GM06990 (cell line): ENCODE data around the gene KCNB1.

Source experiments
- DNase-seq: peaks from one replicate; pipeline ENCODE4 v3.0.0-alpha.2; 2011; ENCODE audit not compliant: insufficient read length; ENCODE audit errors: extremely low read depth
- H3K27me3 ChIP-seq: replicated peaks from 2 replicates; pipeline ENCODE4 v1.6.0; 2011; ENCODE audit warnings: low read length; ENCODE audit not compliant: control insufficient read depth, insufficient read depth
- H3K36me3 ChIP-seq: 2 replicates; pipeline ENCODE4 v1.5.1; 2011; ENCODE audit warnings: low read length; ENCODE audit not compliant: control insufficient read depth, insufficient read depth
- H3K4me3 ChIP-seq: replicated peaks from 2 replicates; pipeline ENCODE4 v1.5.1; 2011; ENCODE audit warnings: low read depth, mild to moderate bottlenecking, control low read depth, low read length
- CTCF ChIP-seq: IDR thresholded peaks from 2 replicates; pipeline ENCODE4 v1.5.1; 2011; ENCODE audit warnings: low read length, control low read depth, mild to moderate bottlenecking, inconsistent platforms; ENCODE audit not compliant: insufficient read depth, poor library complexity, severe bottlenecking

The KCNB1 gene

GRCh38 chr20:49468412-49468811 lies 14.1 kb downstream of the KCNB1 start:
- no peak for DNase-seq
- no peak for TF ChIP-seq CTCF
- H3K36me3 ChIP-seq, result no peaks in the 10 kb centered on the region
- peaks cover 3% of the 10 kb centered on the region for H3K27me3 ChIP-seq
- no peak overlapping the region for H3K4me3 ChIP-seq

- Histone ChIP-seq H3K27me3 (peaks cover 3% of the 10 kb centered on the region; the same call in 1 of the 2 replicates), H3K36me3 (no peaks in the 10 kb centered on the region), H3K4me3 (no peak overlapping the region)
- DNase-seq, result no peak
- TF ChIP-seq CTCF, result no peak
These were observed 16.2 kb downstream of the KCNB1 start for GRCh38 chr20:49466114-49466912.

GRCh38 chr20:49464556-49464955 lies 17.9 kb downstream of the KCNB1 start:
- TF ChIP-seq CTCF, result no peak
- peaks cover 1% of the 10 kb centered on the region; the same call in 1 of the 2 replicates for H3K27me3 ChIP-seq
- no peaks in the 10 kb centered on the region for H3K36me3 ChIP-seq
- no peak for DNase-seq
- no peak overlapping the region for H3K4me3 ChIP-seq

GRCh38 chr20:49462626-49463025 lies 19.8 kb downstream of the KCNB1 start:
- Histone ChIP-seq H3K4me3 (no peak overlapping the region), H3K27me3 (no peaks in the 10 kb centered on the region; the same call in 1 of the 2 replicates), H3K36me3 (no peaks in the 10 kb centered on the region)
- no peak for DNase-seq
- TF ChIP-seq CTCF, result no peak

GRCh38 chr20:49461894-49462620 lies 20.4 kb downstream of the KCNB1 start:
- TF ChIP-seq CTCF, result no peak

More at GRCh38 chr20:49461894-49462620, 20.4 kb downstream of the KCNB1 start:
- no peak for DNase-seq
- Histone ChIP-seq H3K27me3 (no peaks in the 10 kb centered on the region; the same call in 1 of the 2 replicates), H3K4me3 (no peak overlapping the region), H3K36me3 (no peaks in the 10 kb centered on the region)
